Activated naive CD8-positive, alpha-beta T cell (primary cell): Measurements from ENCODE around the gene OPRD1.

Experiments
- H3K27ac Mint-ChIP-seq: one replicate; pipeline ENCODE4 v1.8.0; 2021; ENCODE audit warnings: mixed read lengths
- H3K27me3 Mint-ChIP-seq: one replicate; pipeline ENCODE4 v1.8.0; 2021; ENCODE audit warnings: mixed read lengths
- H3K36me3 Mint-ChIP-seq: one replicate; pipeline ENCODE4 v1.8.0; 2021; ENCODE audit warnings: mixed read lengths
- H3K4me1 Mint-ChIP-seq: one replicate; pipeline ENCODE4 v1.8.0; 2021; ENCODE audit warnings: low read depth, mixed read lengths
- H3K4me3 Mint-ChIP-seq: one replicate; pipeline ENCODE4 v1.8.0; 2021; ENCODE audit warnings: mild to moderate bottlenecking, mixed read lengths
- H3K9me3 Mint-ChIP-seq: one replicate; pipeline ENCODE4 v1.8.0; 2021; ENCODE audit warnings: low read depth, mixed read lengths

Gene OPRD1

DNA sequence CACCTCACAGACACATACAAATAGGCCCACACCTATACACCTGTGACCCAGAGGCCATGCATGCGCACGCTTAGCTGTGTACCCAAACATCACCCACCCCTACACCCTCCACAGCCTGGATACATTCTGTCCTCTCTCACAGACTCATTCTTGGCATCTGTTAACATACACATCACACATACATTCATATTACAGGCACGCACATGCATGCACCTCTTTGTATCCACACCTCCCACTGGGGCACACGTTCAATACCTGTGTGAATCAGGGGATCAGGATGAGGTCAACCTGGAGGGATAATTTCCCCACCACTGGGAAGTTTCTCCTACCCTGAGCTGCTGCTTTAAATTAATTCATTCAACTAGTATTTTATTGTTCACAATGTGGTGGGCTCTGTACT, 66.8 kb downstream of the OPRD1 start:
- Mint-ChIP-seq H3K27ac (no peak overlapping the region), H3K36me3 (no peaks in the 10 kb centered on the region), H3K27me3 (peaks cover 3% of the 10 kb centered on the region), H3K9me3 (no peaks in the 10 kb centered on the region), H3K4me1 (peaks cover 12% of the 10 kb centered on the region), H3K4me3 (no peak overlapping the region)

GRCh38 chr1:28882009-28882628, 70.1 kb downstream of the OPRD1 start:
- Mint-ChIP-seq H3K9me3 (no peaks in the 10 kb centered on the region), H3K36me3 (no peaks in the 10 kb centered on the region), H3K27me3 (no peaks in the 10 kb centered on the region), H3K4me3 (no peak overlapping the region), H3K4me1 (peaks cover 39% of the 10 kb centered on the region), H3K27ac (peak overlapping the region; percentile 8)

DNA sequence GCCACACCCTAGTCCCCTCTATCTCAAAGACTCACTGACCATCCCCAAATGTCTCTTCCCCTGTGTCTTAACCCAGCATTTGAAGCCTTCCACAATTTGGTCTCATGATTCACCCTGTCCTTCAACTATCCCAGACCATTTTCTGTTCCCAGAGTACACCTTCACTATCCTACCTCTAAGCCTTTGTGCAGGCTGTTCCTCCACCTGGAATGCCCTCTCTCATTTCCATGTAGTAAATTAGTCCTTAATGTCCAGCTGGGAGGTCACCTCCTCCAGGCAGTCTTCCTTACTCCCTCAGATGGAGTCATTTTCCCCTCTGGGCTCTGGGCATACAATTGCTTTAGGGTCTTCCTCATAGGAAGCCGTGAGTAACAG, 71.3 kb downstream of the OPRD1 start:
- H3K4me3 Mint-ChIP-seq, result no peak overlapping the region
- H3K9me3 Mint-ChIP-seq, result no peaks in the 10 kb centered on the region
- no peaks in the 10 kb centered on the region for H3K36me3 Mint-ChIP-seq
- peaks cover 41% of the 10 kb centered on the region for H3K4me1 Mint-ChIP-seq
- H3K27ac Mint-ChIP-seq, result peak overlapping the region; percentile 23
- no peaks in the 10 kb centered on the region for H3K27me3 Mint-ChIP-seq

DNA sequence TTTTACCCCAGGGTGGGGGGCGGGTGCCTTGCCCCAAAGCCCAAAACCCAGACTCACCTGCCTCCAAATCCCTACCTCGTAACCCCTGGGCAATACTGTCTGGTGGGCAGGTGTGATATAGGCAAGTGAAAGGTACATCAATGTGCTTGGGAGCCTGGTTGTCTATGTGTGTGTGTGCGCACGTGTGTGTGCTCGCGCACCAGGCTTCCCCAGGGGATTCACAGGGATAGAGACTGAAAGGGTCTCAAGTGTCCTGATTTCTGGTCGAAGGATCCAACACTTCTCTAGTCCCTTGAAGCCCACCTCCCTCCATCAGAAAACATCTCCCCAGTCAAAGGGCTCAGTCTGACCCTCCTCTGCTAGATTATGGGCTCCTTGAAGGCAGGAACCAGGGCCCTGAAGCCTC, 73.5 kb downstream of the OPRD1 start:
- H3K4me1 Mint-ChIP-seq, result peaks cover 48% of the 10 kb centered on the region

DNA sequence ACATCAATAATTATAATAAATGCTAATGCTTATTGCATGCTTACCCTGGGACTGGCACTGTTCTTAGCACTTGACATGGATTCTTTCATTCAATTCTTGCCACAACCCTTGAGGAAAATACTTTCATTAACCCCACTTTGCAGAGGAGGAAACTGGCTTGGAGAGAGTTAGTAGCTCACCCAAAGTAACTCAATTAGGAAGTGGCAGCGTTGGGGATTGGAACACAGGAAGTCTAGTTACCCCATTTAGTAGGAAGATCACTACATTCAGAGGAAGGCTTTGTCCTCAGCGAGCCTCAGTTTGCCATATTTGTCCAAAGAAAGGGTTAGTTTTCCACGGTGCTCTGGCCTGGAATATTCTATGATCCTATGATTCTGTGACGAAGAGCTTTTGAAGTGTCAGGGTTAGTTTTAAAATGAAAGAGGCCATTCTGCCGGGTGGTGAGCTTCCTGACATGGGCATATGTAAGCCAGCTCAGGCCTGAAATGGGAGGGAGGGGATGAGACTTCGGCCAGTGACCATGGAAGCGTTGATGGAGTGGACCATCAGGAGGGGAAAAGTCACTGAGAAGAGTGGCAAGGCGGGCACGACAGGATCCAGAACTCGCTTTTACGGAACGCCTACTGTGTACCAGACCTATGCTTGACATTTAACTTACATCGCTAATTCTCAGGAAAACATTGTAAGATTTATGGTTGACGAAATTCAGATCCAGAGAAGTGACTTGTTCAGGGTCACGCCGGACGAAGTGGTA, 74.2 kb downstream of the OPRD1 start:
- peak overlapping the region; percentile 93 for H3K27ac Mint-ChIP-seq
- no peaks in the 10 kb centered on the region for H3K27me3 Mint-ChIP-seq
- H3K36me3 Mint-ChIP-seq, result no peaks in the 10 kb centered on the region
- no peaks in the 10 kb centered on the region for H3K9me3 Mint-ChIP-seq
- peak overlapping the region; percentile 84 for H3K4me3 Mint-ChIP-seq
- peaks cover 48% of the 10 kb centered on the region for H3K4me1 Mint-ChIP-seq

More for the DNA sequence above, 73.5 kb downstream of the OPRD1 start:
- Mint-ChIP-seq H3K4me3 (no peak overlapping the region), H3K27ac (peak overlapping the region; percentile 90), H3K36me3 (no peaks in the 10 kb centered on the region), H3K27me3 (no peaks in the 10 kb centered on the region), H3K9me3 (no peaks in the 10 kb centered on the region)

GRCh38 chr1:28886731-28887418, 74.9 kb downstream of the OPRD1 start:
- peak overlapping the region; percentile 93 for H3K27ac Mint-ChIP-seq
- peaks cover 46% of the 10 kb centered on the region for H3K4me1 Mint-ChIP-seq
- H3K4me3 Mint-ChIP-seq, result peak overlapping the region; percentile 84
- no peaks in the 10 kb centered on the region for H3K9me3 Mint-ChIP-seq
- no peaks in the 10 kb centered on the region for H3K27me3 Mint-ChIP-seq
- no peaks in the 10 kb centered on the region for H3K36me3 Mint-ChIP-seq

- Mint-ChIP-seq H3K27me3 (no peaks in the 10 kb centered on the region), H3K27ac (peak overlapping the region; percentile 93), H3K36me3 (no peaks in the 10 kb centered on the region), H3K9me3 (no peaks in the 10 kb centered on the region), H3K4me3 (peak overlapping the region; percentile 94), H3K4me1 (peaks cover 43% of the 10 kb centered on the region)
Observed at GRCh38 chr1:28887419-28887834, 75.5 kb downstream of the OPRD1 start.

DNA sequence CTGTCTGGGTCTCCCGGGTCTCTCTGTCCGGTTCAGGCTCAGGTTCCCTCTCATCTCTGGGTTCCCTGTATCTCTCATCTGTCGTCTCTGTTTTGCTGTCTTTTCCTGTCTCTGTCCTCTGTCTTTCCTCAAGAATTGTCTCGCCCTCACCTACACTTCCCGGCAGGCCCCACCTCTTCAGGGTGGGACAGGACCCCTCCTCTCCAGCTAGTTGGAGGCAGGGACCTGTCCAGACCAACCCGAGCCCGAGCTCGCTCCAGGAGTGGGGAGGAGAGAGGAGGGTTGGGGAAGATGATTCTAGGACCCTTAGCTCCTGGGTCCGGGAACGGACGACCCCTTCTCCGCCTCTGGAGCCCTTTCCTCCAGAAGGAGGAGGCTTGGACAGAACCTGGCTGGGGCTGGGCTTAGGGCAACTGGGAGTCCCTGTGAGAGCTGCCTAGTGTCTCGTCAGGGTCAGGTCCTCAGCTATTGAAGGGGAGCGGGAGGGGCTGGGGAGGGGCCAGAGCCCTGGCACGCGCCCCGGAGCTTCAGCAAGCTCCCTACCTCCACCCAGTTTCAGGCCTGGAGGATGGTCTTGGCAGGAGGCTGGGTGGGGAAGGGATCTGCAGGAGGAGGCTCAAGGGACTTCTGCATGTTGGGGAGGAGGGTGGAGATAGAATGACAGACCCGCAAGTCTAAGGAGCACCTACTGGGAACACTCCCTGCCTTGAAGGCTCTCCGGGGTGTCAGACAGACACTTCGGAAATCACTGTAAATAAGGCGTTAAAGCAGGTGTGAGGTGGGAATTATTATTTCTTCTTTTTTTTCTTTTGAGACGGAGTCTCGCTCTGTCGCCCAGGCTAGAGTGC, 76.1 kb downstream of the OPRD1 start:
- no peaks in the 10 kb centered on the region for H3K36me3 Mint-ChIP-seq
- H3K27ac Mint-ChIP-seq, result peak overlapping the region; percentile 89
- H3K4me3 Mint-ChIP-seq, result peak overlapping the region; percentile 94
- no peaks in the 10 kb centered on the region for H3K9me3 Mint-ChIP-seq
- H3K4me1 Mint-ChIP-seq, result peaks cover 42% of the 10 kb centered on the region
- H3K27me3 Mint-ChIP-seq, result no peaks in the 10 kb centered on the region

- Mint-ChIP-seq H3K4me3 (peak overlapping the region; percentile 94), H3K27ac (no peak overlapping the region), H3K9me3 (no peaks in the 10 kb centered on the region), H3K27me3 (no peaks in the 10 kb centered on the region), H3K36me3 (no peaks in the 10 kb centered on the region), H3K4me1 (peaks cover 37% of the 10 kb centered on the region)
Observed at GRCh38 chr1:28888915-28889314, 76.9 kb downstream of the OPRD1 start.

DNA sequence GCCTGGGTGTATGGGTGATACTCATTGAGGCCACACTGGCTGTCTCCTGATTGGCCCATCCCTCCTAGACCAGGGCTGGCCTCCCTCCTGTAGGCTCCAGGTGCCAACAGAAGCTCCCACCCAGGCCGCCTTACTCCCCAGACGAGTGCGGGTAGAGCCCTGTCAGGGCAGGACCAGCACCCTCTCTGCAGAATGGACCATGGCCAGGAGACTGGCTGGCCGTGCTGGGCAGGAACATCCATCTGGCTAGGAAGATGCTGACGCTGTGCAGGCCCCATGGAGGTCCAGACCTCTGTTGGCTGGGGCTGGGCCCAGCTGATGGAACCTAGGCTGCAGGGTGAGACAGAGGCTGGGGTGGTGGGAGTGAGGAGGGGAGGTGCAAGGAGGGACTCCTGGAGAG, 77.4 kb downstream of the OPRD1 start:
- Mint-ChIP-seq H3K4me3 (peak overlapping the region; percentile 94), H3K4me1 (peaks cover 36% of the 10 kb centered on the region), H3K27ac (no peak overlapping the region), H3K27me3 (no peaks in the 10 kb centered on the region), H3K9me3 (no peaks in the 10 kb centered on the region), H3K36me3 (no peaks in the 10 kb centered on the region)

- no peak overlapping the region for H3K4me3 Mint-ChIP-seq
- no peak overlapping the region for H3K27ac Mint-ChIP-seq
Observed at GRCh38 chr1:28890435-28890834, 78.5 kb downstream of the OPRD1 start.

DNA sequence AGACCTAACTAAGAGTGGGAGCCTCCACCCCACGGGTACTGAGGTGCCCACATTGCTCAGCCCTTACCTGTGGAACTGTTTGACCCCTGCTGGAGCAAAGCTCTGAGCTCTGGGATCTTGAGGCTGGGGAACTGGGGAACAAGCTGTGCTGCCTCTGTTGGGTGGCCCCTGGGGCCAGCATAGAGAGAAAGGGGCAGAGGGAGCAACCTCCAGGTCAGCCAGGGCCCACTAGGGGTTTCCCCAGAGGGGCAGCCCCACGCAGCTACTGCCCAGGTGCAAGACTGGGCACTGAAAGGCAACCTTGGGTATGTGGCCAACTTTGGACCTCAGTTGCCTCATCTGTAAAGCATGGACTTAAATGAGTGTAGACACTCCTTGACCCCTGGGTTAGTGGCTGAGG, 78.9 kb downstream of the OPRD1 start:
- H3K27ac Mint-ChIP-seq, result no peak overlapping the region
- no peaks in the 10 kb centered on the region for H3K27me3 Mint-ChIP-seq
- H3K36me3 Mint-ChIP-seq, result peaks cover 2% of the 10 kb centered on the region
- H3K4me1 Mint-ChIP-seq, result peaks cover 21% of the 10 kb centered on the region
- H3K4me3 Mint-ChIP-seq, result no peak overlapping the region
- no peaks in the 10 kb centered on the region for H3K9me3 Mint-ChIP-seq

More at GRCh38 chr1:28890435-28890834, 78.5 kb downstream of the OPRD1 start:
- H3K36me3 Mint-ChIP-seq, result no peaks in the 10 kb centered on the region
- H3K27me3 Mint-ChIP-seq, result no peaks in the 10 kb centered on the region
- H3K9me3 Mint-ChIP-seq, result no peaks in the 10 kb centered on the region
- H3K4me1 Mint-ChIP-seq, result peaks cover 25% of the 10 kb centered on the region

GRCh38 chr1:28891256-28891655, 79.3 kb downstream of the OPRD1 start:
- H3K4me1 Mint-ChIP-seq, result peaks cover 18% of the 10 kb centered on the region

GRCh38 chr1:28893403-28894102, 81.6 kb downstream of the OPRD1 start:
- Mint-ChIP-seq H3K4me3 (no peak overlapping the region), H3K27ac (no peak overlapping the region), H3K9me3 (no peaks in the 10 kb centered on the region), H3K36me3 (peaks cover 3% of the 10 kb centered on the region), H3K4me1 (peaks cover 22% of the 10 kb centered on the region), H3K27me3 (no peaks in the 10 kb centered on the region)

More at GRCh38 chr1:28891256-28891655, 79.3 kb downstream of the OPRD1 start:
- H3K27me3 Mint-ChIP-seq, result no peaks in the 10 kb centered on the region
- H3K4me3 Mint-ChIP-seq, result no peak overlapping the region
- no peak overlapping the region for H3K27ac Mint-ChIP-seq
- no peaks in the 10 kb centered on the region for H3K9me3 Mint-ChIP-seq
- peaks cover 3% of the 10 kb centered on the region for H3K36me3 Mint-ChIP-seq
